GM19351 (cell line): ENCODE measurements around the gene KISS1.

Experiments
- ATAC-seq: cut with Tn5 transposase; IDR thresholded peaks from one replicate; pipeline ENCODE4 v1.9.1; 2021; ENCODE audit warnings: mild to moderate bottlenecking, moderate library complexity; ENCODE audit not compliant: unreplicated experiment

KISS1 gene

GRCh38 chr1:204142032-204142974 lies 54.0 kb downstream of the KISS1 start:
- ATAC-seq, result no peak

GRCh38 chr1:204141131-204141530 lies 55.2 kb downstream of the KISS1 start:
- no peak for ATAC-seq
